H9 (cell line): ENCODE data around the gene MMP26. TPM values are rescaled to one million over a fixed set of nuclear protein-coding genes. Genes with fewer than 3 reads are reported as not detected.

Experiments
- DNase-seq: peaks from one replicate; pipeline ENCODE4 v3.0.0-alpha.2; 2017
- H2AFZ ChIP-seq: one replicate; pipeline ENCODE4 v1.6.1; 2013; ENCODE audit warnings: mild to moderate bottlenecking, low read length, control low read depth, moderate library complexity
- H2AK5ac ChIP-seq: 2 replicates; pipeline ENCODE4 v1.6.1; 2013; ENCODE audit warnings: low read length, control low read depth, mixed read lengths; ENCODE audit not compliant: insufficient read length
- H2BK120ac ChIP-seq: one replicate; pipeline ENCODE4 v1.6.1; 2013; ENCODE audit warnings: low read depth, mild to moderate bottlenecking, low read length, control low read depth, inconsistent platforms; ENCODE audit not compliant: poor library complexity, severe bottlenecking
- H2BK12ac ChIP-seq: 2 replicates; pipeline ENCODE4 v1.6.1; 2013; ENCODE audit warnings: low read length, control low read depth, mixed read lengths, low read depth; ENCODE audit not compliant: insufficient read length
- H2BK15ac ChIP-seq: 2 replicates; pipeline ENCODE4 v1.6.1; 2013; ENCODE audit warnings: low read depth, low read length, control low read depth
- H2BK20ac ChIP-seq: one replicate; pipeline ENCODE4 v1.6.1; 2013; ENCODE audit warnings: low read depth, mild to moderate bottlenecking, low read length, control low read depth, inconsistent platforms; ENCODE audit not compliant: poor library complexity, severe bottlenecking
- H2BK5ac ChIP-seq: 2 replicates; pipeline ENCODE4 v1.6.1; 2013; ENCODE audit warnings: low read length, control low read depth, mixed read lengths; ENCODE audit not compliant: insufficient read length
- H3K14ac ChIP-seq: 2 replicates; pipeline ENCODE4 v1.6.1; 2013; ENCODE audit warnings: low read length, control low read depth; ENCODE audit not compliant: insufficient read depth
- H3K18ac ChIP-seq: 2 replicates; pipeline ENCODE4 v1.6.1; 2013; ENCODE audit warnings: low read depth, mild to moderate bottlenecking, mixed read lengths, low read length, control low read depth; ENCODE audit not compliant: insufficient read length
- H3K23ac ChIP-seq: 2 replicates; pipeline ENCODE4 v1.6.1; 2013; ENCODE audit warnings: low read length, control low read depth, mixed read lengths, low read depth; ENCODE audit not compliant: insufficient read length
- H3K23me2 ChIP-seq: 2 replicates; pipeline ENCODE4 v1.6.1; 2013; ENCODE audit warnings: low read depth, mild to moderate bottlenecking, mixed read lengths, low read length, control low read depth; ENCODE audit not compliant: insufficient read length, poor library complexity, severe bottlenecking
- H3K27ac ChIP-seq: 2 replicates; pipeline ENCODE4 v1.5.1; 2013; ENCODE audit warnings: low read length, control low read depth, mixed read lengths, low read depth; ENCODE audit not compliant: insufficient read length
- H3K27me3 ChIP-seq: 2 replicates; pipeline ENCODE4 v1.6.1; 2013; ENCODE audit warnings: low read length, control low read depth, inconsistent platforms; ENCODE audit not compliant: insufficient read depth
- H3K4ac ChIP-seq: 2 replicates; pipeline ENCODE4 v1.6.1; 2013; ENCODE audit warnings: low read depth, mild to moderate bottlenecking, control low read depth, inconsistent platforms, low read length, moderate library complexity
- H3K4me1 ChIP-seq: 2 replicates; pipeline ENCODE4 v1.6.1; 2013; ENCODE audit warnings: low read length, control low read depth, inconsistent platforms; ENCODE audit not compliant: insufficient read depth
- H3K4me2 ChIP-seq: 2 replicates; pipeline ENCODE4 v1.6.1; 2013; ENCODE audit warnings: low read length, control low read depth, mixed read lengths; ENCODE audit not compliant: insufficient read length, insufficient read depth
- H3K56ac ChIP-seq: 2 replicates; pipeline ENCODE4 v1.6.1; 2013; ENCODE audit warnings: low read depth, mild to moderate bottlenecking, mixed read lengths, low read length, control low read depth; ENCODE audit not compliant: insufficient read length
- H3K79me1 ChIP-seq: 2 replicates; pipeline ENCODE4 v1.6.1; 2013; ENCODE audit warnings: low read depth, mild to moderate bottlenecking, moderate library complexity, low read length, control low read depth, inconsistent platforms; ENCODE audit not compliant: insufficient read depth, poor library complexity, severe bottlenecking
- H3K79me2 ChIP-seq: 2 replicates; pipeline ENCODE4 v1.6.1; 2013; ENCODE audit warnings: low read length, control low read depth, inconsistent platforms; ENCODE audit not compliant: insufficient read depth
- H3K9ac ChIP-seq: 2 replicates; pipeline ENCODE4 v1.6.1; 2013; ENCODE audit warnings: low read length, control low read depth, mixed read lengths; ENCODE audit not compliant: insufficient read length; ENCODE audit errors: extremely low read depth
- H3K9me3 ChIP-seq: one replicate; pipeline ENCODE4 v1.6.1; 2013; ENCODE audit warnings: low read depth, low read length, inconsistent platforms; ENCODE audit not compliant: control insufficient read depth
- H3T11ph ChIP-seq: one replicate; pipeline ENCODE4 v1.6.1; 2013; ENCODE audit warnings: mild to moderate bottlenecking, low read length, control low read depth, inconsistent platforms
- H4K20me1 ChIP-seq: one replicate; pipeline ENCODE4 v1.6.1; 2013; ENCODE audit not compliant: control insufficient read depth, insufficient read length, insufficient read depth
- H4K5ac ChIP-seq: 2 replicates; pipeline ENCODE4 v1.6.1; 2013; ENCODE audit warnings: low read depth, mild to moderate bottlenecking, mixed read lengths, low read length, control low read depth; ENCODE audit not compliant: insufficient read length
- H4K8ac ChIP-seq: replicated peaks from 2 replicates; pipeline ENCODE4 v1.6.1; 2013; ENCODE audit warnings: low read length, control low read depth, mixed read lengths, low read depth; ENCODE audit not compliant: insufficient read length
- H4K91ac ChIP-seq: 2 replicates; pipeline ENCODE4 v1.6.1; 2013; ENCODE audit warnings: low read depth, mild to moderate bottlenecking, moderate library complexity, mixed read lengths, low read length, control low read depth; ENCODE audit not compliant: insufficient read length
- H3K27ac Mint-ChIP-seq, 3 experiments: 2 replicates in 2 of 3; 3 replicates in 1 of 3; pipeline ENCODE4 v1.8.0; 2020 to 2021; ENCODE audit warnings: mixed read lengths in 3 of 3, mild to moderate bottlenecking in 1 of 3, moderate library complexity in 1 of 3
- H3K27me3 Mint-ChIP-seq: 2 replicates; pipeline ENCODE4 v1.8.0; 2021; ENCODE audit warnings: low read depth, mild to moderate bottlenecking, moderate library complexity, mixed read lengths
- H3K36me3 Mint-ChIP-seq, 3 experiments: 2 replicates in 2 of 3; 3 replicates in 1 of 3; pipeline ENCODE4 v1.8.0; 2020 to 2021; ENCODE audit warnings: low read depth in 3 of 3, mixed read lengths in 3 of 3; ENCODE audit not compliant: insufficient read depth in 1 of 3
- H3K4me1 Mint-ChIP-seq, 2 experiments: 2 replicates each; pipeline ENCODE4 v1.8.0; 2020; ENCODE audit warnings: mixed read lengths in 2 of 2
- H3K4me3 Mint-ChIP-seq, 2 experiments: 2 replicates in 1 of 2; 3 replicates in 1 of 2; pipeline ENCODE4 v1.8.0; 2020 to 2021; ENCODE audit warnings: mild to moderate bottlenecking in 2 of 2, mixed read lengths in 2 of 2, moderate library complexity in 1 of 2
- H3K9me3 Mint-ChIP-seq, 2 experiments: 2 replicates in 1 of 2; 3 replicates in 1 of 2; pipeline ENCODE4 v1.8.0; 2020; ENCODE audit warnings: mild to moderate bottlenecking in 2 of 2, mixed read lengths in 2 of 2, moderate library complexity in 1 of 2
- WGBS: extraction: QIAGEN DNeasy Blood & Tissue Kit; methylation state at CpG from one replicate; pipeline ENCODE4 v1.1.7; 2013; ENCODE audit warnings: missing lambda C conversion rate, low lambda C conversion rate, mixed read lengths; ENCODE audit not compliant: insufficient read length; ENCODE audit errors: extremely low coverage; 5-methylcytosine and 5-hydroxymethylcytosine counted together
- total RNA-seq: library from RNA; stranded (reverse); gene quantifications from 2 replicates; pipeline ENCODE4 v1.2.1, GENCODE V29; 2021
- TF ChIP-seq, protein P1 (sequence below): fragments of 200-600 bp; sonication (generic); conservative IDR thresholded peaks from 3 replicates; pipeline ENCODE4 v1.8.0; 2021; ENCODE audit warnings: antibody characterized with exemption, mild to moderate bottlenecking

The MMP26 gene
- total RNA-seq, 1 experiment from 2014 or later, result not detected

DNA sequence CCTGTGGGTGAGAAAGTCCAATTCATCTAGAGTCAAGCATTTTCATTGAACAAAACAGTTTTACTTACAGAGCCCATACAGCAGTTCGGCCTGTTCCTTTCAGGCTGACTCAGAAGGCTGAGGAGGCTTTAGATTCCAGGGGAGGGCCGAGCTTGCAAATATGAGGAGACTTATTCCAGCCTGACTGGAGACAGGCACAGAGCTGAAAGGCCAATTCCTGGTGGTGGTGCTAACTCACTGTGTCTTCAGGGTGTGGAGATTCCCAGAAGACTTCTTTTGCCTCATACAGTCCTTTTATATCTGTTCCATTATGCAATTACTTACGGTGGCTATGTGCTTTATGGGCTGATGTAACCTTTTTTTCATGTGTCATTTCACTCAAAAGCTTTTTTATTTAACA lies 7.0 kb upstream of the MMP26 start, which contains the start of gene OR51E2:
TSS of gene OR51E2 (minus strand) at position 269 of the 400 bp plus-strand sequence. CDS start 15,142 bp downstream, outside the sequence.
- Histone ChIP-seq H3K4me2 (no peak within 1 kb of the TSS), H3K27me3 (no peaks in the 10 kb centered on the region), H3K4ac (no peak within 1 kb of the TSS), H4K20me1 (no peaks in the 10 kb centered on the region), H3T11ph (no peak within 1 kb of the TSS), H3K18ac (no peak within 1 kb of the TSS), H3K14ac (no peak within 1 kb of the TSS), H3K27ac (no peak within 1 kb of the TSS), H3K23ac (no peak within 1 kb of the TSS), H3K56ac (no peak within 1 kb of the TSS), H2BK5ac (no peak within 1 kb of the TSS), H2BK20ac (no peak within 1 kb of the TSS), H2AFZ (no peak within 1 kb of the TSS), H3K79me2 (no peaks in the 10 kb centered on the region), H4K5ac (no peak within 1 kb of the TSS), H3K79me1 (no peaks in the 10 kb centered on the region), H4K91ac (no peak within 1 kb of the TSS), H2BK15ac (no peak within 1 kb of the TSS), H2BK120ac (peak within 1 kb of the TSS; percentile 19), H3K9ac (no peak within 1 kb of the TSS), H4K8ac (no peak within 1 kb of the TSS), H2BK12ac (no peak within 1 kb of the TSS), H3K4me1 (no peaks in the 10 kb centered on the region; the same call in 1 of the 2 replicates), H3K23me2 (no peaks in the 10 kb centered on the region), H3K9me3 (no peaks in the 10 kb centered on the region), H2AK5ac (no peak within 1 kb of the TSS)
- Mint-ChIP-seq H3K9me3 (no peaks in the 10 kb centered on the region; a peak in 1 of 5 replicates), H3K4me3 (no peak within 1 kb of the TSS), H3K36me3 (no peaks in the 10 kb centered on the region), H3K4me1 (no peaks in the 10 kb centered on the region), H3K27me3 (no peaks in the 10 kb centered on the region), H3K27ac (peak within 1 kb of the TSS in 2 of 3 experiments; percentile 26 to 42; a peak in 2 of 7 replicates)
- no CpG with 5 or more reads among the region's 3 CpGs for WGBS
- TF ChIP-seq, protein P1, sequence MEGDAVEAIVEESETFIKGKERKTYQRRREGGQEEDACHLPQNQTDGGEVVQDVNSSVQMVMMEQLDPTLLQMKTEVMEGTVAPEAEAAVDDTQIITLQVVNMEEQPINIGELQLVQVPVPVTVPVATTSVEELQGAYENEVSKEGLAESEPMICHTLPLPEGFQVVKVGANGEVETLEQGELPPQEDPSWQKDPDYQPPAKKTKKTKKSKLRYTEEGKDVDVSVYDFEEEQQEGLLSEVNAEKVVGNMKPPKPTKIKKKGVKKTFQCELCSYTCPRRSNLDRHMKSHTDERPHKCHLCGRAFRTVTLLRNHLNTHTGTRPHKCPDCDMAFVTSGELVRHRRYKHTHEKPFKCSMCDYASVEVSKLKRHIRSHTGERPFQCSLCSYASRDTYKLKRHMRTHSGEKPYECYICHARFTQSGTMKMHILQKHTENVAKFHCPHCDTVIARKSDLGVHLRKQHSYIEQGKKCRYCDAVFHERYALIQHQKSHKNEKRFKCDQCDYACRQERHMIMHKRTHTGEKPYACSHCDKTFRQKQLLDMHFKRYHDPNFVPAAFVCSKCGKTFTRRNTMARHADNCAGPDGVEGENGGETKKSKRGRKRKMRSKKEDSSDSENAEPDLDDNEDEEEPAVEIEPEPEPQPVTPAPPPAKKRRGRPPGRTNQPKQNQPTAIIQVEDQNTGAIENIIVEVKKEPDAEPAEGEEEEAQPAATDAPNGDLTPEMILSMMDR, result no peak
- DNase-seq, result no peak
